NCI-H526 treated with DMSO at 0.1 percent for 48 hours (cell line): ENCODE data around the gene PIEZO2.
"Not testable (repeated sequence)": the region's sequence is repeated elsewhere in the genome, so short reads cannot be mapped to it uniquely, and the experiment has no call there.

Experiments used
- DNase-seq: peaks from one replicate; lab custom pipeline; 2025; lab: John Stamatoyannopoulos, UW

The PIEZO2 gene

GRCh38 chr18:10893196-10893595, 256.2 kb downstream of the PIEZO2 start:
- DNase-seq, result no peak

DNA sequence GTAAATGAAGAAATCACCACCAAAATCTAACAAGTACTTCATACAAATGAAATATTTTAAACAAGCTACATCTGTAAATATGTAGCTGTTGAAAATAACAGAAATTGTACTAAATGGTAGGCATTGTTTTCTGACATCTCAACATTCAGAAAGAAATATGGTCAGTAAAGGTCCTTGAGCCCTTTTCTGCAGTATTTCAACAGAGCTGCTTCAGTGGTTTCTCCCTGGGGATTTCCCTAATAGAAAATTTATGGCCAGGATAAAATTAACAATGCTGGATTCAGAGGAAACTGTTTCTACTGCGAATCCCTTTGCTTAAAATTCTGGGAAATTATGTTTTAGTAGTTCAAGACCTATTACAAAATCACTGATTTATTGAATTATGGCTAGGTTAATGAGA, 256.6 kb downstream of the PIEZO2 start:
- no peak for DNase-seq

- no peak for DNase-seq
Observed at GRCh38 chr18:10890022-10890421, 259.3 kb downstream of the PIEZO2 start.

DNA sequence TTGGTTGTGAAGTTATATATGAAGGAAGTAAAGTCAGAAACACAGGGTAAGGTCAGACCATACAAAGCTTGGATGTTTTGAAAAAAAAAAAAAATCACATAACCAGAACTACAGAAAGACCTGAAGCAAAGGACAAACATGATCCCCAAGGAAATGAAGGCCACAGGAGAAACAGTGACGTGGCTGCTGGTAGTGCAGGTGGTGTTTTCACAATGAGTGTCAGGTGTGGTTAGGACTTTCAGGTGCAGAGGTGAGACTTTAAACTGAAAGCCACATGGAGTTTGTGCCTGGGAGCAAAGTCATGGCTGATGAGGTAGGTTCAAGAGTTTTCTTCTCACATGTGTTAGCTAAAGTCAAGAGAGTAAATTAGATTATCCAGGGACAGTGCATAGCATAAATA, 270.7 kb downstream of the PIEZO2 start:
- no peak for DNase-seq

GRCh38 chr18:10877987-10878386, 271.4 kb downstream of the PIEZO2 start:
- no peak for DNase-seq

GRCh38 chr18:10875811-10876210, 273.6 kb downstream of the PIEZO2 start:
- DNase-seq, result no peak

DNA sequence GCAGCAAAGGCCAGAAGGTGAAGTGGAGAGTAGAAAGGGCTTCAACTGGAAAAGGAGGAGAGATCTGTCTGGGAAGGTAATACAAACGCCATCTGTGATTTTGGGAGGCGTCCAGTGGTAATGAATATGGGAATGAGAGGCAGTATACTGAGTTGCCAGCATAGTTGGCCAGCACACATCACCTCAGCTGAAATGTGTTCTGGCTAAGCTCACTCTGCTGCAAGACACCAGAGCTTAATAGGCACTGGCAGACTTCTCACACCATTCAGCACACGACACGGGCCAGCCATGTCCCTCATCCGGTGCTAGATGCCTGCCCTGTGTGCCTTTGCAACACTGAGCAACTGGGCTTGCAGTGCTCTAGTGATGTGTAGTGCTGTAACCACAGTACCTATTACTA, 277.1 kb downstream of the PIEZO2 start:
- DNase-seq, result no peak

DNA sequence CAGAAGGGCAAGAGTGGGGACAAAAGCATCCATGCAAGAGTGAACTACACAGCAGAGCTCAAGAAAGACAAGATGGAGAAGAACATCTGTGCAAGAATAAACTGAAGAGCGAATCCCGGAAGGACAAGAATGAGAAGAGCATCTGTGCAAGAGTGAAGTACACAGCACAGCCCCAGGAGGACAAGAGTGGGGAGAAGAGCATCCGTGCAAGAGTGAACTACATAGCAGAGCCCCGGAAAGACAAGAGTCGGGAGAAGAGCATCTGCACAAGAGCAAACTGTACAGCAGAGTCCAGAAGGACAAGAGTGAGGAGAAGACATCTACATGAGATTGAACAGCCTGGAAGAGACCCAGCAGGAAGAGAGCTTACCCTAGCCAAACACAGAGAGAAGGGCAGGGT, 284.6 kb downstream of the PIEZO2 start:
- DNase-seq, result no peak

DNA sequence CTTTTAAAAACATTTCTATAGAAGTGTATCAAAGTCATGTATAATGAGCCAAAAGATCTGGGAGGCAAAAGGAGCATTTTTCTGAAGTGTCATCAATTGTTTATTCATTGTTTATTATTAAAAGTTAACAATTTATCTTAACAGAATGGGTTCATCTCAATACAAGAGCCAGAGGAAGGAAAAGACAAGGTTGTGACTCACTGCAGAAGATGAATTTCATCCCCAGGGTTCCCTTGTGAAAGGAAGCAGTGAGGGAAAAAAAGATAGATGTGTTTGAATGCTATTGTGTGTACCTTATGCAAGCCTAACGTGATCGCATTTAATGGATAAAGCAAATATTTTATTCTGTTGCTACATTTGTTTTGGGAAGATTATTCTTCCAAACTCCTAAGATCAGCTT, 286.3 kb downstream of the PIEZO2 start:
- no peak for DNase-seq

GRCh38 chr18:10860928-10861327, 288.4 kb downstream of the PIEZO2 start:
- no peak for DNase-seq

- DNase-seq, result no peak
Observed at GRCh38 chr18:10860382-10860781, 289.0 kb downstream of the PIEZO2 start.

- DNase-seq, result no peak
Observed at GRCh38 chr18:10858477-10858876, 290.9 kb downstream of the PIEZO2 start.

- DNase-seq, result no peak
Observed at GRCh38 chr18:10856132-10856531, 293.2 kb downstream of the PIEZO2 start.

- no peak for DNase-seq
Observed at GRCh38 chr18:10852385-10853303, 296.7 kb downstream of the PIEZO2 start.

GRCh38 chr18:10851824-10852319, 297.5 kb downstream of the PIEZO2 start:
- DNase-seq, result peak; percentile 34

DNA sequence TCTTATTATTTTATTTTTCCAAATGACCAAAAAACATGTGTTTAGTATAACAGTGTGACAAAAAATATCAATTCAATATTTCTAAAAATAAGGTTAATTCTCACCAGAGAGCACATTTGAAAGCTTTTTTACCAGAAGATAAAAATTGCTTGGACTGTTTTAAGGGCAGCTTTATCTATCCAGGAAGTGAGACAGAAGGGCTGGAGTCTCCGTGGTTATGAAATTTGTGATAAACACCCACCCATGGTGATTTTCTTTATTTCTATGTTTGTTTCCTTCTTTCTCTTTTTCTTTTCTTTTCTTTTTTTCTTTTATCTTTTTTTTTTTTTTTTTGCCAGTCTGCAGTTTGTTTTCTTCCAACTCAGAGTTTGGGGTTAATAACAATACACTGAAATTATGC, 298.5 kb downstream of the PIEZO2 start:
- DNase-seq, result no peak

- no peak for DNase-seq
Observed at GRCh38 chr18:10850216-10850615, 299.2 kb downstream of the PIEZO2 start.

DNA sequence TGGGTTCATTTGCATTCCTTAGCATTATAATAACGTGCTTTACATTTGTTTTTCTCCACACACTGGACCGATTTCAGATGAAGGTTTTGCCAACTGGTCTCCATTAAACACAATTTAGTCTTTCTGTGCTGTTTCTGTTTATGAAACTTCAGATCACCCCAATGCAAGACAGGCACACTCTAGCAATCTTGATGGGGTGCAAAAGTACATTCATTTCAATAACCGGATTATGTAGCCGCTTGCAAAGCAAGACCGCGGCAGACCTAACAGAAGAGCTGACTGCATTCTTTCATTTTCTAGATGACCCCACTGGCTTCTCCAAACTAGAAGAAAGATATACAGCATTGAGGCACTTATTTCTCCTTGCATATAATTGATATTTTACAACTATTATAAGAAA, 301.5 kb downstream of the PIEZO2 start:
- no peak for DNase-seq

GRCh38 chr18:10847408-10847790, 302.0 kb downstream of the PIEZO2 start:
- no peak for DNase-seq

DNA sequence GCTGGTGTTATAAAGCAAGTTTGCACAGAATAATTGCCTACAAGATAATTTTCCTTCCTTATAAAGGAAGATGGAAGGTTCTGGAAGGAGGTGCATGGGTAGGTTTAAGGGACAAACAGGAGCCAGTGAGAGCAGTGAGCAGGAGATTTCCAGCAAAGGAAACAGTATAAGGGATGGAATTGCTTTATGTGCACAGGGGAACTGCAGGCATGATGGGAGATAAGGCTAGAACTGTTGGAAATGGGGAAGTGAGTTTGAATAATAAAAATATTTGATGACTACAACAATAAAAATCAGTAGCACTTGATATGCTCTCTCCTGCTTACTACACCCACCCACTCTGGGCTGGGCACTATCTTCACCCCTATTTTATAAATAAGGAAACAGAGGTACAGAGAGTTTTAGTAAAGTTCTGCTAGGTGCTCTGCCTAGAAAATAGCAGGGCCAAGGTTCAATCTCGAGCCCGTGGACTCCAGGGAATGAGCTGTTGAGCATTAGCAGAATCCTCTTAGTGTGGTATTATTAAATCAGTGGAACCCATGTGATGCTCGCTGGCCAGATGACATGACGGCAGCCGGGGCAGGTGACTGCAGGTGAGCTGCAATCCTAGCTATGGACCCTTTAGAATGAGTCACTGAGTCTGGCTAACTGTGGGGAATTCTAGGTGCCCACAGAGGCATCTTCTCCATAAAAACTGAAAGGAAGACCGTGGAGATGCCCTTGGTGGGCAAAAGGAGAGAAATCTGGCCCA, 302.5 kb downstream of the PIEZO2 start:
- no peak for DNase-seq

GRCh38 chr18:10846035-10846434, 303.3 kb downstream of the PIEZO2 start:
- DNase-seq, result not testable (repeated sequence)

- DNase-seq, result no peak
Observed at GRCh38 chr18:10843565-10843964, 305.8 kb downstream of the PIEZO2 start.

DNA sequence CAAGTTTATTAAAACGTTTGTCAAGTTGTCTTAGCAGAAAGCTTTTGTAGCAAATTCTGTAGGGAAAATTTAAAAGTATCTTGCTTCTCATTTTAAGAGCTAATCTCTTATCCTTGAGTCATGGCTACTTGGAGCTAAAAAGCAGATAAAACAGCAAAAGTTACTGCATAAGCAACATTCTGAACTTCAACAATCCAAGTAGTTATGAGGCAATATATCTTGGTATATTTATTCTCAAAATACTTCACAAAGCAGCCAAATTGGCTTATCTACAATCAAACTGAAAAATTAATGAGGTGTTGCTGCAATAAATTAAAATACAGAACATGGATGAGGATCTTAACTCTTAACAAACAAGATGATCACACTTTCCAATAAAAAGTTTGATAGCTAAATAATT, 306.5 kb downstream of the PIEZO2 start:
- DNase-seq, result no peak
